HepG2 (cell line): ENCODE data around the gene UVSSA. TPM values are rescaled to one million over a fixed set of nuclear protein-coding genes. Genes with fewer than 3 reads are reported as not detected.

Source experiments
- ATAC-seq: fragments of 200-7000 bp; cut with Tn5 transposase; 3 replicates; pipeline ENCODE4 v1.9.1; 2020; ENCODE audit warnings: mild to moderate bottlenecking, moderate library complexity
- BruUV-seq: library from RNA; stranded (reverse); fragments of 400-500 nt; replicated peaks from 2 replicates; lab custom pipeline; 2021; lab: Mats Ljungman, UMichigan
- CTCF ChIA-PET: fragments of 300-600 bp; formaldehyde crosslinking; extraction: SDS; loops from one replicate; lab custom pipeline; 2021; ENCODE audit warnings: low total read pairs, inconsistent platforms, low intra/inter-chr PET ratio; lab: Yijun Ruan, JAX
- POLR2A ChIA-PET: fragments of 350-600 bp; sonication (Branson Sonifier 250); formaldehyde crosslinking; loops from one replicate; lab custom pipeline; 2020; ENCODE audit warnings: antibody characterized with exemption, inconsistent platforms; lab: Yijun Ruan, JAX
- DNase-seq: peaks from one replicate; pipeline ENCODE4 v3.0.0-alpha.2; 2015; ENCODE audit warnings: low spot score
- FAIRE-seq: peaks from 3 replicates; lab custom pipeline; 2011; peaks lifted over from hg19 to GRCh38; lab: Jason Lieb, UNC
- H2AFZ ChIP-seq: one replicate; pipeline ENCODE4 v1.6.1; 2011; ENCODE audit warnings: low read length, inconsistent platforms
- H3K27ac ChIP-seq: fragments of 300-600 bp; 3 replicates; pipeline ENCODE4 v1.8.0; 2011; ENCODE audit warnings: mixed run types, mild to moderate bottlenecking, mixed read lengths, low read length, inconsistent platforms; ENCODE audit not compliant: insufficient read depth; ENCODE audit errors: extremely low read length
- H3K27me3 ChIP-seq, 2 experiments: fragments of 200-600 bp in 1 of 2; 2 replicates in 1 of 2; 3 replicates in 1 of 2; pipeline versions ENCODE4 v1.6.0 to v1.8.0; 2011; ENCODE audit warnings: low read length in 2 of 2, mild to moderate bottlenecking in 2 of 2, moderate library complexity in 2 of 2, inconsistent platforms in 1 of 2; ENCODE audit not compliant: insufficient read depth in 2 of 2, control insufficient read depth in 1 of 2
- H3K36me3 ChIP-seq, 2 experiments: fragments of 200-600 bp in 1 of 2; replicated peaks in 1 of 2; 2 replicates in 1 of 2; 3 replicates in 1 of 2; pipeline versions ENCODE4 v1.5.1 to v1.8.0; 2011; ENCODE audit warnings: low read length in 2 of 2, inconsistent platforms in 1 of 2; ENCODE audit not compliant: insufficient read depth in 2 of 2, control insufficient read depth in 1 of 2
- H3K4me1 ChIP-seq: 2 replicates; pipeline ENCODE4 v1.5.1; 2012; ENCODE audit warnings: low read length, inconsistent platforms; ENCODE audit not compliant: insufficient read depth
- H3K4me2 ChIP-seq: 2 replicates; pipeline ENCODE4 v1.6.0; 2011; ENCODE audit warnings: low read depth, low read length, inconsistent platforms
- H3K4me3 ChIP-seq, 3 experiments: fragments of 200-600 bp in 1 of 3; sonication (generic), shearing (Covaris generic) in 1 of 3; replicated peaks in 1 of 3; 2 replicates each; pipeline ENCODE4 v1.5.1; 2011 to 2016; ENCODE audit warnings: low read length in 3 of 3, inconsistent platforms in 2 of 3, low read depth in 2 of 3, mild to moderate bottlenecking in 2 of 3, control low read depth in 1 of 3, mixed read lengths in 1 of 3; ENCODE audit not compliant: insufficient read depth in 1 of 3
- H3K79me2 ChIP-seq: one replicate; pipeline ENCODE4 v1.6.1; 2011; ENCODE audit warnings: low read length, inconsistent platforms; ENCODE audit not compliant: insufficient read depth
- H3K9ac ChIP-seq: 2 replicates; pipeline ENCODE4 v1.6.0; 2011; ENCODE audit warnings: mild to moderate bottlenecking, low read depth, low read length, inconsistent platforms; ENCODE audit not compliant: insufficient read depth
- H3K9me3 ChIP-seq: 2 replicates; pipeline ENCODE4 v1.5.1; 2012; ENCODE audit warnings: mild to moderate bottlenecking, low read length
- H4K20me1 ChIP-seq: 2 replicates; pipeline ENCODE4 v1.6.0; 2011; ENCODE audit warnings: inconsistent platforms, mild to moderate bottlenecking, low read length, moderate library complexity; ENCODE audit not compliant: insufficient read depth
- BORCS8-MEF2B ChIP-seq: sonication (generic); formaldehyde crosslinking; IDR thresholded peaks from 2 replicates; pipeline ENCODE4 v1.8.0; 2022; ENCODE audit warnings: mild to moderate bottlenecking, missing genetic modification reagents
- BRD4 ChIP-seq: sonication (generic); formaldehyde crosslinking; IDR thresholded peaks from 2 replicates; pipeline ENCODE4 v1.4.0; 2020; ENCODE audit warnings: missing genetic modification reagents
- FOXO1 ChIP-seq: sonication (generic); formaldehyde crosslinking; IDR thresholded peaks from 2 replicates; pipeline ENCODE4 v1.4.0; 2020; ENCODE audit warnings: missing genetic modification reagents
- GATAD2A ChIP-seq: IDR thresholded peaks from 2 replicates; pipeline ENCODE4 v1.6.1; 2016
- IRF9 ChIP-seq: sonication (generic); formaldehyde crosslinking; IDR thresholded peaks from 2 replicates; pipeline ENCODE4 v1.8.0; 2022; ENCODE audit warnings: missing genetic modification reagents, mild to moderate bottlenecking, borderline replicate concordance
- JUN ChIP-seq: sonication (generic); formaldehyde crosslinking; IDR thresholded peaks from 2 replicates; pipeline ENCODE4 v1.4.0; 2020; ENCODE audit warnings: mild to moderate bottlenecking, missing genetic modification reagents
- KLF16 ChIP-seq, 2 experiments: sonication (generic) in 1 of 2; formaldehyde crosslinking in 1 of 2; IDR thresholded peaks; 2 replicates each; pipeline versions ENCODE4 v1.6.1 to v1.8.0; 2016 to 2023; ENCODE audit warnings: missing genetic modification reagents in 2 of 2, missing compliant biosample characterization in 1 of 2
- NBN ChIP-seq: fragments of 450-650 bp; conservative IDR thresholded peaks from 2 replicates; pipeline ENCODE4 v1.6.1; 2017
- NR2C2 ChIP-seq: sonication (generic); formaldehyde crosslinking; IDR thresholded peaks from 2 replicates; pipeline ENCODE4 v1.4.0; 2020; ENCODE audit warnings: missing genetic modification reagents, mild to moderate bottlenecking, moderate library complexity, borderline replicate concordance
- PPARG ChIP-seq: conservative IDR thresholded peaks from 2 replicates; pipeline ENCODE4 v1.6.1; 2016; ENCODE audit warnings: missing biosample characterization, missing genetic modification reagents
- ZNF160 ChIP-seq: sonication (generic); formaldehyde crosslinking; IDR thresholded peaks from 2 replicates; pipeline ENCODE4 v1.8.0; 2022; ENCODE audit warnings: mild to moderate bottlenecking, inconsistent platforms, missing genetic modification reagents
- ZNF251 ChIP-seq: sonication (generic); formaldehyde crosslinking; IDR thresholded peaks from 2 replicates; pipeline ENCODE4 v1.9.0; 2021; ENCODE audit warnings: mild to moderate bottlenecking, missing genetic modification reagents
- ZNF619 ChIP-seq: sonication (generic); formaldehyde crosslinking; IDR thresholded peaks from 2 replicates; pipeline ENCODE4 v1.4.0; 2020; ENCODE audit warnings: mild to moderate bottlenecking, missing genetic modification reagents
- WGBS: methylation state at CpG from one replicate; pipeline ENCODE4 v1.1.6; 2017; ENCODE audit warnings: low lambda C conversion rate; 5-methylcytosine and 5-hydroxymethylcytosine counted together
- in situ Hi-C: cut with HindIII; loops from 2 replicates; pipeline ENCODE4 v1.10.0; 2017; ENCODE audit warnings: low pct_unique_long_range_greater_than_20kb; ENCODE audit not compliant: extremely low pct_ligation_motif_present
- intact Hi-C: fragments of 100-400 bp; cut with micrococcal nuclease; formaldehyde crosslinking; loops from one replicate; pipeline ENCODE4 v1.10.0; 2022; ENCODE audit not compliant: unreplicated experiment
- polyA plus RNA-seq, 8 experiments: library from polyadenylated mRNA; depleted of rRNA in 3 of 8; stranded (reverse) in 7 of 8; unstranded in 1 of 8; fragments of >200 nt; fragmentation: Illumina TruSeq in 4 of 8; extraction: Trizol in 4 of 8; gene quantifications; 2 replicates each; pipeline versions ENCODE4 v1.2.1 to v1.2.3, GENCODE V29; 2011 to 2016; ENCODE audit warnings: low read depth in 4 of 8, missing spikeins in 1 of 8, mixed read lengths in 1 of 8; ENCODE audit not compliant: insufficient read depth in 1 of 8
- total RNA-seq, 5 experiments: library from RNA; depleted of rRNA; stranded (reverse); fragments of >200 nt; fragmentation: Illumina TruSeq; extraction: Trizol; gene quantifications; 2 replicates each; pipeline ENCODE4 v1.2.3, GENCODE V29; 2016; ENCODE audit warnings: low read depth in 1 of 5
- TF ChIP-seq, protein P1 (sequence below): sonication (generic); formaldehyde crosslinking; IDR thresholded peaks from 2 replicates; pipeline ENCODE4 v1.9.0; 2021; ENCODE audit warnings: mild to moderate bottlenecking, missing genetic modification reagents
- TF ChIP-seq, protein P2 (sequence below): sonication (generic); formaldehyde crosslinking; conservative IDR thresholded peaks from 2 replicates; pipeline ENCODE4 v1.4.0; 2020; ENCODE audit warnings: missing genetic modification reagents

Gene UVSSA
- total and polyA plus RNA-seq, 2 of the 13 experiments (the other 11 are each of a cell fraction or from before 2014, with no cell fraction given), result 4.6 to 8.4 TPM

- FAIRE-seq, result no peak
- Histone ChIP-seq H3K79me2 (no peaks in the 10 kb centered on the region), H3K9me3 (no peaks in the 10 kb centered on the region), H3K4me2 (no peak overlapping the region), H4K20me1 (no peaks in the 10 kb centered on the region), H3K4me1 (no peaks in the 10 kb centered on the region), H3K4me3 (no peak overlapping the region), H3K27ac (no peak overlapping the region), H3K9ac (no peak overlapping the region), H2AFZ (no peak overlapping the region), H3K36me3 (no peaks in the 10 kb centered on the region), H3K27me3 (peaks cover 0 to 2% of the 10 kb centered on the region in 2 experiments; a peak in 4 of 5 replicates)
- BruUV-seq, result no TSS peak
- in situ Hi-C loops (no loop called here), intact Hi-C loops (no loop called here)
- WGBS, result 39% methylated on average over 13 of the region's 48 CpGs
- ChIA-PET POLR2A (no interaction called here), CTCF (no interaction called here)
- ATAC-seq, result peak; percentile 74
- peak; percentile 15 for DNase-seq
- TF ChIP-seq GATAD2A (CRISPR knock-in tag), result peak; percentile 91
- TF ChIP-seq BRD4 (CRISPR knock-in tag), result peak; percentile 97
- TF ChIP-seq BORCS8-MEF2B (CRISPR knock-in tag), result peak; percentile 100
- TF ChIP-seq, protein P1, sequence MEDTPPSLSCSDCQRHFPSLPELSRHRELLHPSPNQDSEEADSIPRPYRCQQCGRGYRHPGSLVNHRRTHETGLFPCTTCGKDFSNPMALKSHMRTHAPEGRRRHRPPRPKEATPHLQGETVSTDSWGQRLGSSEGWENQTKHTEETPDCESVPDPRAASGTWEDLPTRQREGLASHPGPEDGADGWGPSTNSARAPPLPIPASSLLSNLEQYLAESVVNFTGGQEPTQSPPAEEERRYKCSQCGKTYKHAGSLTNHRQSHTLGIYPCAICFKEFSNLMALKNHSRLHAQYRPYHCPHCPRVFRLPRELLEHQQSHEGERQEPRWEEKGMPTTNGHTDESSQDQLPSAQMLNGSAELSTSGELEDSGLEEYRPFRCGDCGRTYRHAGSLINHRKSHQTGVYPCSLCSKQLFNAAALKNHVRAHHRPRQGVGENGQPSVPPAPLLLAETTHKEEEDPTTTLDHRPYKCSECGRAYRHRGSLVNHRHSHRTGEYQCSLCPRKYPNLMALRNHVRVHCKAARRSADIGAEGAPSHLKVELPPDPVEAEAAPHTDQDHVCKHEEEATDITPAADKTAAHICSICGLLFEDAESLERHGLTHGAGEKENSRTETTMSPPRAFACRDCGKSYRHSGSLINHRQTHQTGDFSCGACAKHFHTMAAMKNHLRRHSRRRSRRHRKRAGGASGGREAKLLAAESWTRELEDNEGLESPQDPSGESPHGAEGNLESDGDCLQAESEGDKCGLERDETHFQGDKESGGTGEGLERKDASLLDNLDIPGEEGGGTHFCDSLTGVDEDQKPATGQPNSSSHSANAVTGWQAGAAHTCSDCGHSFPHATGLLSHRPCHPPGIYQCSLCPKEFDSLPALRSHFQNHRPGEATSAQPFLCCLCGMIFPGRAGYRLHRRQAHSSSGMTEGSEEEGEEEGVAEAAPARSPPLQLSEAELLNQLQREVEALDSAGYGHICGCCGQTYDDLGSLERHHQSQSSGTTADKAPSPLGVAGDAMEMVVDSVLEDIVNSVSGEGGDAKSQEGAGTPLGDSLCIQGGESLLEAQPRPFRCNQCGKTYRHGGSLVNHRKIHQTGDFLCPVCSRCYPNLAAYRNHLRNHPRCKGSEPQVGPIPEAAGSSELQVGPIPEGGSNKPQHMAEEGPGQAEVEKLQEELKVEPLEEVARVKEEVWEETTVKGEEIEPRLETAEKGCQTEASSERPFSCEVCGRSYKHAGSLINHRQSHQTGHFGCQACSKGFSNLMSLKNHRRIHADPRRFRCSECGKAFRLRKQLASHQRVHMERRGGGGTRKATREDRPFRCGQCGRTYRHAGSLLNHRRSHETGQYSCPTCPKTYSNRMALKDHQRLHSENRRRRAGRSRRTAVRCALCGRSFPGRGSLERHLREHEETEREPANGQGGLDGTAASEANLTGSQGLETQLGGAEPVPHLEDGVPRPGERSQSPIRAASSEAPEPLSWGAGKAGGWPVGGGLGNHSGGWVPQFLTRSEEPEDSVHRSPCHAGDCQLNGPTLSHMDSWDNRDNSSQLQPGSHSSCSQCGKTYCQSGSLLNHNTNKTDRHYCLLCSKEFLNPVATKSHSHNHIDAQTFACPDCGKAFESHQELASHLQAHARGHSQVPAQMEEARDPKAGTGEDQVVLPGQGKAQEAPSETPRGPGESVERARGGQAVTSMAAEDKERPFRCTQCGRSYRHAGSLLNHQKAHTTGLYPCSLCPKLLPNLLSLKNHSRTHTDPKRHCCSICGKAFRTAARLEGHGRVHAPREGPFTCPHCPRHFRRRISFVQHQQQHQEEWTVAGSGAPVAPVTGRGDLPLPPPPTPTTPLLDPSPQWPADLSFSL, result peak; percentile 96
- TF ChIP-seq NBN, result no peak
- TF ChIP-seq ZNF251 (CRISPR knock-in tag), result peak; percentile 100
- TF ChIP-seq ZNF619 (CRISPR knock-in tag), result peak; percentile 90; the same call in 1 of the 2 replicates
- peak; percentile 100 for TF ChIP-seq ZNF160 (CRISPR knock-in tag)
- TF ChIP-seq JUN (CRISPR knock-in tag), result peak; percentile 99
- peak; percentile 100 for TF ChIP-seq KLF16 (CRISPR knock-in tag; IDR thresholded peaks at IDR 0.05)
- TF ChIP-seq NR2C2 (CRISPR knock-in tag), result peak; percentile 79
- TF ChIP-seq, protein P2, sequence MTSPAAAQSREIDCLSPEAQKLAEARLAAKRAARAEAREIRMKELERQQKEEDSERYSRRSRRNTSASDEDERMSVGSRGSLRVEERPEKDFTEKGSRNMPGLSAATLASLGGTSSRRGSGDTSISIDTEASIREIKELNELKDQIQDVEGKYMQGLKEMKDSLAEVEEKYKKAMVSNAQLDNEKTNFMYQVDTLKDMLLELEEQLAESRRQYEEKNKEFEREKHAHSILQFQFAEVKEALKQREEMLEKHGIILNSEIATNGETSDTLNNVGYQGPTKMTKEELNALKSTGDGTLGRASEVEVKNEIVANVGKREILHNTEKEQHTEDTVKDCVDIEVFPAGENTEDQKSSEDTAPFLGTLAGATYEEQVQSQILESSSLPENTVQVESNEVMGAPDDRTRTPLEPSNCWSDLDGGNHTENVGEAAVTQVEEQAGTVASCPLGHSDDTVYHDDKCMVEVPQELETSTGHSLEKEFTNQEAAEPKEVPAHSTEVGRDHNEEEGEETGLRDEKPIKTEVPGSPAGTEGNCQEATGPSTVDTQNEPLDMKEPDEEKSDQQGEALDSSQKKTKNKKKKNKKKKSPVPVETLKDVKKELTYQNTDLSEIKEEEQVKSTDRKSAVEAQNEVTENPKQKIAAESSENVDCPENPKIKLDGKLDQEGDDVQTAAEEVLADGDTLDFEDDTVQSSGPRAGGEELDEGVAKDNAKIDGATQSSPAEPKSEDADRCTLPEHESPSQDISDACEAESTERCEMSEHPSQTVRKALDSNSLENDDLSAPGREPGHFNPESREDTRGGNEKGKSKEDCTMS (CRISPR knock-in tag), result peak; percentile 100
- TF ChIP-seq FOXO1, result peak; percentile 99
- TF ChIP-seq PPARG (CRISPR knock-in tag), result peak; percentile 97
- TF ChIP-seq IRF9 (CRISPR knock-in tag), result peak; percentile 100
Measured at GRCh38 chr4:1410491-1411325, 63.7 kb downstream of the UVSSA start.
